Measurements from ENCODE around the gene QARS1. TPM values are rescaled to one million over a fixed set of nuclear protein-coding genes. Genes with fewer than 3 reads are reported as not detected.

The QARS1 gene
- total and polyA plus RNA-seq, 2 of the 13 experiments (the other 11 are each of a cell fraction or from before 2014, with no cell fraction given): 307 to 327 TPM

GRCh38 chr3:49120438-49121131 lies 16.0 kb upstream of the QARS1 start, which contains the start of gene USP19 (continued):
- TF ChIP-seq ZNF547 (CRISPR knock-in tag; IDR thresholded peaks at IDR 0.05) (peak; percentile 29; the same call in 1 of the 2 replicates), HDAC2 (CRISPR knock-in tag; IDR thresholded peaks at IDR 0.05) (peak; percentile 87), EZH2 (conservative IDR thresholded peaks at IDR 0.05; ENCODE audit: low read depth, low read length) (no peak), ZNF230 (CRISPR knock-in tag; IDR thresholded peaks at IDR 0.05) (0 out of 2 replicates have a peak, but pooled peaks have one; percentile 57), ZNF317 (CRISPR knock-in tag; IDR thresholded peaks at IDR 0.05) (peak; percentile 77), TFDP2 (CRISPR knock-in tag; IDR thresholded peaks at IDR 0.05) (peak; percentile 72), AGO2 (optimal IDR thresholded peaks at IDR 0.05; ENCODE audit: low read depth, low read length) (peak; percentile 88), SP140L (CRISPR knock-in tag; IDR thresholded peaks at IDR 0.05; ENCODE audit: borderline replicate concordance) (0 out of 2 replicates have a peak, but pooled peaks have one; percentile 55), HNRNPH1 (optimal IDR thresholded peaks at IDR 0.05; ENCODE audit: low read depth, low read length) (no peak), FOXO1 (CRISPR knock-in tag; IDR thresholded peaks at IDR 0.05) (peak; percentile 81), ZNF790 (CRISPR knock-in tag; IDR thresholded peaks at IDR 0.05; ENCODE audit: borderline replicate concordance) (0 out of 2 replicates have a peak, but pooled peaks have one; percentile 35), SSRP1 (CRISPR knock-in tag; IDR thresholded peaks at IDR 0.05) (no peak), ZNF878 (CRISPR knock-in tag; IDR thresholded peaks at IDR 0.05) (no peak), CHCHD3 (CRISPR knock-in tag; IDR thresholded peaks at IDR 0.05) (no peak; the same call in 1 of the 2 replicates), ZNF431 (CRISPR knock-in tag; IDR thresholded peaks at IDR 0.05; ENCODE audit: borderline replicate concordance, low read depth) (0 out of 2 replicates have a peak, but pooled peaks have one; percentile 42), HDAC1 (CRISPR knock-in tag; IDR thresholded peaks at IDR 0.05) (peak; percentile 97), ZBTB7B (CRISPR knock-in tag; IDR thresholded peaks at IDR 0.05) (no peak), ETV6 (CRISPR knock-in tag; conservative IDR thresholded peaks at IDR 0.05) (peak; percentile 86), RFXAP (CRISPR knock-in tag; IDR thresholded peaks at IDR 0.05; ENCODE audit: borderline replicate concordance) (peak; percentile 89), RCOR2 (CRISPR knock-in tag; IDR thresholded peaks at IDR 0.05) (0 out of 2 replicates have a peak, but pooled peaks have one; percentile 34), PCBP2 (optimal IDR thresholded peaks at IDR 0.05; ENCODE audit: low read depth, low read length, poor library complexity, severe bottlenecking) (no peak)
- TF ChIP-seq, protein P1, sequence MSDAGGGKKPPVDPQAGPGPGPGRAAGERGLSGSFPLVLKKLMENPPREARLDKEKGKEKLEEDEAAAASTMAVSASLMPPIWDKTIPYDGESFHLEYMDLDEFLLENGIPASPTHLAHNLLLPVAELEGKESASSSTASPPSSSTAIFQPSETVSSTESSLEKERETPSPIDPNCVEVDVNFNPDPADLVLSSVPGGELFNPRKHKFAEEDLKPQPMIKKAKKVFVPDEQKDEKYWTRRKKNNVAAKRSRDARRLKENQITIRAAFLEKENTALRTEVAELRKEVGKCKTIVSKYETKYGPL (CRISPR knock-in tag; IDR thresholded peaks at IDR 0.05): no peak
